ENCODE data around the gene KCNH3.

Gene KCNH3

DNA sequence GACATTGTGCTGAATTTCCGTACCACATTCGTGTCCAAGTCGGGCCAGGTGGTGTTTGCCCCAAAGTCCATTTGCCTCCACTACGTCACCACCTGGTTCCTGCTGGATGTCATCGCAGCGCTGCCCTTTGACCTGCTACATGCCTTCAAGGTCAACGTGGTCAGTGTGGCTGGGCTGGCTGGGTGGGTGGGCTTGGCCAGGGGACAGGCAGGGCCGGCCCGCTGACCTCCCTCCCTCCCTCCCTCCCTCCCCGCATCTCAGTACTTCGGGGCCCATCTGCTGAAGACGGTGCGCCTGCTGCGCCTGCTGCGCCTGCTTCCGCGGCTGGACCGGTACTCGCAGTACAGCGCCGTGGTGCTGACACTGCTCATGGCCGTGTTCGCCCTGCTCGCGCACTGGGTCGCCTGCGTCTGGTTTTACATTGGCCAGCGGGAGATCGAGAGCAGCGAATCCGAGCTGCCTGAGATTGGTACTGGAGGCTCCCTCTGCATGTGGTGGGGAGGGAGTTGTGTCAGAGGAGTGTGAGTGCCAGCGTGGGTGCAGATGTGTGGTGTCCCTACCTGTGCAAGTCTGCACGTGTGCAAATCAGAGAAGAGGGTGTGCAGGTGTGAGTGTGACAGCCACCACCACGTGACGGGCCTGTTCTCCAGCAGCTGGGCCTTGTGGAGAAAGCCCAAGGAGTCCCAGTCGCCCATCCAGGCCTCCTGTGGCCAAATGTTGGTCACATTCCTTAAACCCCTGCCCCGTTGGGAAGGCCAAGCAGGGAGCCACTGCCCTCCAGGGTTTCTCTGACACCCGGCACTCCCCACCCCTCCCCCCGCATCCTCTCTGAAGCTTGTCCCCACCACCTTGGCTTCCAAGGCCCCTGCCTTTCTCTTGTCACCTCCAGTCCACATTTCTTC lies 5.3 kb downstream of the KCNH3 start:
- no peak for DNase-seq (ENCODE audit: low read depth)

DNA sequence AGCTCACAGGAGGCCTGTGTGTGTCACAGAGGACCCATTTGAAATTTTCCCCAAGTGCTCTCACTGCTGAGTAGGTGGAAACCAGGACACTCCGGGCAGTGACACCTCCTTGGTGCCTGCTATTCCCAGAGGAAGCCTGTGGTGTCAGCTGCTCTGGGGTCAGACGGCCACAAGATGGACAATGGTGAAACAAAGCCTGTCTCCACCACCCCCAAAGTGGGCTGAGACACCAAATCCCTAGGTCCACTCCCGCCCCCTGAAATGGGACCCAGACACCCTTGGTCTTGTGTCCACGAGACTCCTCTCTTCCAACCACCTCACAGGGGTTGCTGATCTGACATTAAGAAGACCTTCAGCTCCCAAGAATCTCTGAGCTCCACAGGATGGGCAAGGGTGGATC lies 7.0 kb downstream of the KCNH3 start:
- DNase-seq (ENCODE audit: low read depth), result no peak

DNA sequence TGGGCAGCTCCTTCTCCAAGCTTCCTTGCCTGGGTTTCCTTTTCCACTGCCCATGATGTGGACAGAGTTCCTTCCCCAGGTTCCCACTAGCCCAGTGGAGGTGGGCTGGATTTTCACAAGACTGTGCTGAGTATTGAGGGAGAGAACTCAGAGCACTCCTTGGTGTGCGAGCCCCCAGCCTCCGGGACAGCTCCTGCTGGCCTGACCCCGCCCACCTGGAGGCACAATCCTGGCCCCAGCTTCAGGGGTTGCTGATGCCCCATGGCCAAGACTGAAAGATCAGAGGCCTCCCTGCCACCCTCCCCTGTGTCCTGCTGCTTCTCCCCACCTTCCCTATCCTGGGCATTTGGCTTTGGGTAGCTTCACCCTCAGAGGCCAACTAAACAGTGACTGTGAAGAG lies 7.7 kb downstream of the KCNH3 start:
- DNase-seq (ENCODE audit: low read depth), result no peak

DNA sequence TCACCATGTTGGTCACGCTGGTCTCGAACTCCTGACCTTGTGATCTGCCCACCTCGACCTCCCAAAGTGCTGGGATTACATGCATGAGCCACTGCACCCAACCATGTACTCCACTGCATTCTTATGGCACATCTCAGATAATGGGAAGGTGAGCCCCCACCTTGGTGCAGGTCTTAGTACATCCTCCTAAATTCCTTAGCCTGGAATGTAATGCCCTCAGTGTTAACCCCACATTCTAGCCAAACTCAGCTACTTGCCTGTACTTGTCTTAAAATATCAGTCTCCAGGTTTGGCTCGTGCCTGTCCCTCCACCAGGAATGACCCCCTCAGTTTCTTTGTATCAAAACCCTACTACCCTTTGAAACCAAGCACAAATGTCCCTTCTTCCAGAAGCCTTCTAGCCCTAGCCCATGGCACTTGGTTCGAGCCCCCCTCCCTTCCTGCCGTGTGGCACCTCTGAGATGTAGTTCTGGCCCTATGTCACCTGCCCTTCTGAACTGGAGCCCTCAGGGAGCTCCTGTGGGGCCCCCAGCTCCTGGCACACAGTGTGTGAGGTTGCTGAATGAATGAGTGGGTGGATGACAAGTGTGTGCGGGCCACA lies 8.4 kb downstream of the KCNH3 start:
- DNase-seq (ENCODE audit: low read depth), result no peak

DNA sequence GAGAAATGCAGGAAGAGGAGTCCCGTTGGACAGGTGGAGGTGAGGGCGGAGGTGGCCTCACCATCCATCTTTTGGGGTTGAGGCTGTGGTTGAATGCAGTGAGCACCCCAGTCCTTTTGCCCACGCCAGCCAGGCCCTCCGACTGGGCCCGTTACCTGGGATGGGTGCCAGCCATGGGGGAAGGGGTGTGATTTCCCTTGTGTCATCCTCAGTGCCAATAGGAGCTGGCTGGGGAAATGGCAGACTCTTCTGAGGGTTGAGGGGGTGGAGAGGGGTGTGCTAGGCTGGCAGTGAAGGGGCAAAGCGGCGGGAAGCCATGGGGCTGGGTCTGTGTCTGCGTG lies 9.6 kb downstream of the KCNH3 start:
- no peak for DNase-seq (ENCODE audit: low read depth)

DNA sequence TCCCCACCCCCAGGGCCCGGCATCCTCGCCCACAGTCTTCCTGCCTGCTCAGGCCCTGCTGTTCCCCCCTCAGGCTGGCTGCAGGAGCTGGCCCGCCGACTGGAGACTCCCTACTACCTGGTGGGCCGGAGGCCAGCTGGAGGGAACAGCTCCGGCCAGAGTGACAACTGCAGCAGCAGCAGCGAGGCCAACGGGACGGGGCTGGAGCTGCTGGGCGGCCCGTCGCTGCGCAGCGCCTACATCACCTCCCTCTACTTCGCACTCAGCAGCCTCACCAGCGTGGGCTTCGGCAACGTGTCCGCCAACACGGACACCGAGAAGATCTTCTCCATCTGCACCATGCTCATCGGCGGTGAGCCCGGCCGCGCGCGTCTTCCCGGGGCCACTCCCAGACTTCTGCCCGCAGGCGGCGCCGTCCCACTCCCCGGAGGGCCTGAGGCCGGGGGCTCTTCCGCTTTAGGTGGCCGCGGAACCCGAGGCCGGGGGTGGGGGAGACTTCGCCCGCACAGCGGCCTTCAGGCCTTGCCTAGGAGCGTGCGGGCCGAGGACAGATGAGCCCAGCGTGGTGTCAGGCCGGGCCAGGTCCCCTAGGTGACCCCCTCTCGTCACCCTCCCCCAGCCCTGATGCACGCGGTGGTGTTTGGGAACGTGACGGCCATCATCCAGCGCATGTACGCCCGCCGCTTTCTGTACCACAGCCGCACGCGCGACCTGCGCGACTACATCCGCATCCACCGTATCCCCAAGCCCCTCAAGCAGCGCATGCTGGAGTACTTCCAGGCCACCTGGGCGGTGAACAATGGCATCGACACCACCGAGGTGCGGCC lies 10.2 kb downstream of the KCNH3 start:
- no peak for DNase-seq (ENCODE audit: low read depth)

DNA sequence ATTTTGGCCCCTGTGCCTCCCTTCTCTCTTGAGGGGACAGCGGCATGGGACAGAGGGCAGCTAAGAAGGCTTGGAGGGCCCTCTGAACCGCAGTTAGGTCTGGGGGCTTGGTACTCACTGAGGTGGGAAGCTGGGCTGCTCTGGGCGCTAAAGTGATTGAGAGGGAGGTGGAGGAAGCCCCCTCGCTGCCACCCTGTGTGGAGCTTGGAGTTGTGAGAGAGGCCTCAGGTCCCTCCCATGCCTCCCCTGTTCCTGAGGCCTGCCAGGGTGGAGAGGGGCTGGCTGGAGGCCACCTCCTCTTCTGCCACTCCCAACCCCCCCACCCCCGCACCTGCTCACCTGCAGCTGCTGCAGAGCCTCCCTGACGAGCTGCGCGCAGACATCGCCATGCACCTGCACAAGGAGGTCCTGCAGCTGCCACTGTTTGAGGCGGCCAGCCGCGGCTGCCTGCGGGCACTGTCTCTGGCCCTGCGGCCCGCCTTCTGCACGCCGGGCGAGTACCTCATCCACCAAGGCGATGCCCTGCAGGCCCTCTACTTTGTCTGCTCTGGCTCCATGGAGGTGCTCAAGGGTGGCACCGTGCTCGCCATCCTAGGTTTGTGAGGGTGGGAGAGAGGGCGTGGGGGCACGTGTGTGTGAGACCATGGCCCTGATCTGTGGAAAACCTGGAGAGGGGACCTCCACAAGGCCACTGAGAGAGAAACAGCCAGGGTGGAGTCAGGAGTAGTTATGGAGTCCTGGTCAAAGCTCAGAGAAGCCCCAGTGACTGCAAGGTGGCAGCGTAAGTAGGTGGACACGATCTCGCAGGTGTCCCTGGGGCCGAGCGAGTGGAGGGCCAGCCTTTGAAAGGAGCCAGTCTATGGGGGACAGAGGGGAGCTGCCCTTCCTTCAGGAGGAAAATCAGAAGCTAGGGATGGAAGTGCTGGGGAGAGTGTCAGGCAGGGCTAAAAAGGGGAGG lies 11.2 kb downstream of the KCNH3 start:
- no peak for DNase-seq (ENCODE audit: low read depth)

DNA sequence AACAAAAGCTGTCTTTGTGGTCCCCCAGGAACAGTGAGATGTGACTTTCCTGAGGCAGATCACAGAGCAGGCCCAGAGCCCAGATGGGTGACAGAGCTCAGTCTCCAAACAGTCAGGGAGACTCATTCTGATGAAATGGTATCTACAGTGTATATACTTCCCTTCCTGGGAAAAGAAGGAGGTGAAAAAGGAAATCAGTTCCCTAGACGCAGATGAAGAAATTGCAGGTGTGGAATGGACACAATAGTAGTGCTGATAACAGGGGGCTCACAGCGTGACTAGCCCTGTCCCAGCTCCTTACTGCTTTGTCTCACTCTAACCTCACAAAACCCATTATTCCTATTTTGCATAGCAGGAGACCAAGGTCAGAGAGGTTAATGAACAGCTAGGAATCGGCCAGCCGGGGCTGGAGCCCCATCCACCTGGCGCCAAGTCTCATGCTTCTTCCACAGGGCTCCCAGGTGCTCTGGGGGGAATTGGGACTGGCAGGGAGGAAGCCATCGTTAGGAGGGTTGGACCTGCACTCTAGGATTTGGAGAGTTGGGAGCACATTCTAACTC lies 11.9 kb downstream of the KCNH3 start:
- no peak for DNase-seq (ENCODE audit: low read depth)

DNA sequence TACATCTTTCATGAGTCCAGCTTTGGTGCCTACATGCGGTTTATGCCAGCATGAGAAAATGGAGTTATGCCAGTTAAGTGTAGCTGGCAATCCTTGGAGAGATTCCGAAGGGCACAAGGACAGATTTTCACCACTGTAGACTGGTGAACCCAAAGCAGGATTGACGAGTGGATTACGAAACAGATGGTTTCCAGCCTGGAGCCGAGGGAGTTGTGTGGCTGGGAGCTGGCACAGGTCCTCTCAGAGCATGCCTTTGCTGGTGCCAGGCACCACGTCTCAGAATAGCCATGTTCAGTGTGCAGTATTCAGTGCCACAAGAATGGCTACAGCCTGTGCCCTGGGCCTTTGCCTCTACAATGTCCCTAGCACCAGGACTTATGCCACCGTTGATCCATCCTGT lies 13.2 kb downstream of the KCNH3 start:
- no peak for DNase-seq (ENCODE audit: low read depth)

DNA sequence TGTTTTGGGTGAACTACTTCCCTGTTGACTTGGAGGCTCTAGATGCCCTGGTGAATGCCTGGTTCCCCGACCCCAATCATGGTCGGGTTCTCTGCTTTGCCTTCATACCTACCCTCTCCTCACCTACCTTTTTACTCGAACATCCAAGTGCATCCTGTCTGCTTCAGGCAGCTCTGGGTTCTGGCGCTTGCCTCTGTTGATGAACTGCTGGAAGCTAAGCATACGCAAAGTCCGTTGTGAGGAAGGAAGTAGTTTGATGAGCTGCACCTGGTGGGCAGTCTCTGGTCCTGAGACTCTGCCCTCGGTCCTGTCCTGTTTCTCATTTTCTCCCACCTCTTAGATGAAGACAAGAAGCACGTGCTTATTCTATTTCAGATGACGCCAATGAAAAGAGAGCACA lies 13.6 kb downstream of the KCNH3 start:
- no peak for DNase-seq (ENCODE audit: low read depth)

DNA sequence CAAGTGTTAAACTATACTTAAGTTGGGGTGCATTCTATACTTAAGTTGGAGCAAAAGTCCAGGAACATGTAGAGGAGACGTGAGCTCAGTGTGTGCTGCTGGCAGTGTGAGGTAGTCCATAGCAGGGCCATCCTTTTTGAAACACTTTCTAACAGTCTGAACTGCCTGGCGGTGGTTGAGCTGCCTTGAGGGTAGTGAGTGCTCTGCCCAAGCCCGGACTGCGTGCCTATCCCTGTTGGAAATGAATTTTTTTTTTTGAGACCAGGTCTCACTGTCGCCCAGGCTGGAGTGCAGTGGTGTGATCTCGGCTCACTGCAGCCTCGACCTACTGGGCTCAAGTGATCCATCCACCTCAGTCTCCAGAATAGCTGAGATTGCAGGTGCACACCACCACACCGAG lies 14.1 kb downstream of the KCNH3 start:
- no peak for DNase-seq (ENCODE audit: low read depth)

DNA sequence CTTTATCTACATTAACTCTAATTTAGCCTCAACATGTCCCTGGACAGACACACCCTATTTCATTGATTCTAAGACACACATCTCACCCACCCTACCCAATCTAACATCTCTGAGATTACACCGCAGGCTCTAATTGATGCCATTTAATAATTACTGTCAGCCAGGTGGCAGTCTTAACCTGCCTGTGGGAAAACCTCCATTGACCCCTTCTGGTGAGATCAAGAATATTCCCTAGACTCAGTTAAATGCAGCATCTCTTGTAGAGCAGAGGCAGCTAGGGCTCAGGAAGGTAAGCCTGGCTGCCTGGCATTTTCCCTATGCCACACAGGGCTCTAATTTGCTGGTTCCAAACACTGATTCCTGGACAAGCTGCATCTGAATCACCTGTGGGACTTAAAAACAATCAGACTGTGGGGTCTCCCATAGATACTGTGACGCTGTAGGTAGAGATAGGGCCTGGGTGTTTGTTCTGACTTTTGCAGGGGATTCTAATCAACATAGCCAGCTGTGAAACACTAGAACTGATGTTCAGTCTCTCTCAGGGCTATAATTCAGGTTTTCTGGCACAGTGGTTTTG lies 14.8 kb downstream of the KCNH3 start:
- no peak for DNase-seq (ENCODE audit: low read depth)

DNA sequence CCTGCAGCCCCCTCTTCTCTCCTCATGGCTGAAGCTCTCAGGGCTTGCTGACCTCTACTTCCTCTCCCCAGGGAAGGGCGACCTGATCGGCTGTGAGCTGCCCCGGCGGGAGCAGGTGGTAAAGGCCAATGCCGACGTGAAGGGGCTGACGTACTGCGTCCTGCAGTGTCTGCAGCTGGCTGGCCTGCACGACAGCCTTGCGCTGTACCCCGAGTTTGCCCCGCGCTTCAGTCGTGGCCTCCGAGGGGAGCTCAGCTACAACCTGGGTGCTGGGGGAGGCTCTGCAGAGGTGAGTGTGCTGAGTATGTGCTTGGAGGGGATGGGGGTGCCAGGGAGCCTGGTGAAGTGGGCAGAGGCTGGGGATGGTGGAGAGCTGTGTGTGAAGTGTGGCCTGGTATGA lies 15.4 kb downstream of the KCNH3 start:
- DNase-seq (ENCODE audit: low read depth), result no peak

DNA sequence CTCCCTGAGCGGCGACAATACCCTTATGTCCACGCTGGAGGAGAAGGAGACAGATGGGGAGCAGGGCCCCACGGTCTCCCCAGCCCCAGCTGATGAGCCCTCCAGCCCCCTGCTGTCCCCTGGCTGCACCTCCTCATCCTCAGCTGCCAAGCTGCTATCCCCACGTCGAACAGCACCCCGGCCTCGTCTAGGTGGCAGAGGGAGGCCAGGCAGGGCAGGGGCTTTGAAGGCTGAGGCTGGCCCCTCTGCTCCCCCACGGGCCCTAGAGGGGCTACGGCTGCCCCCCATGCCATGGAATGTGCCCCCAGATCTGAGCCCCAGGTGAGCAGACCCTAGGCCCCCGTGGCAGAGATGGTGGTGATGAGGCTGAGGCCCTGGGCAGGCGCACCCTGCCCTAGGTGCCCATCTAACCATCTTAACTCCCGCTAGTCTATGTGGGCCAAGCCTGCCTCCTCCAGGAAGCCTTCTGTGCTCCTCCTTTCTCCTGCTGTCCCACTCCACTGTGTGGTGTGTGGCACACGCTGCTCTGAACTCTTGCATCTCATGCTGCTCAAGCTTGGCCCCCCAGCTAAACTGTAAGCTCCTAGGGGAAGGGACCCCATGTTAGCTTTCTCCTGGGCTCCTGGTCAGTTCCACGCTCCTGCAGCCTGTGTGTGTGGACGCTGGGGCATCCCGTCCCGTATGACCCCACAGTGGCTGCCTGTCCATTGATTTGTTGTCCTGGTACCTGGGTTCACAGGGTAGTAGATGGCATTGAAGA lies 17.0 kb downstream of the KCNH3 start:
- DNase-seq (ENCODE audit: low read depth), result no peak

DNA sequence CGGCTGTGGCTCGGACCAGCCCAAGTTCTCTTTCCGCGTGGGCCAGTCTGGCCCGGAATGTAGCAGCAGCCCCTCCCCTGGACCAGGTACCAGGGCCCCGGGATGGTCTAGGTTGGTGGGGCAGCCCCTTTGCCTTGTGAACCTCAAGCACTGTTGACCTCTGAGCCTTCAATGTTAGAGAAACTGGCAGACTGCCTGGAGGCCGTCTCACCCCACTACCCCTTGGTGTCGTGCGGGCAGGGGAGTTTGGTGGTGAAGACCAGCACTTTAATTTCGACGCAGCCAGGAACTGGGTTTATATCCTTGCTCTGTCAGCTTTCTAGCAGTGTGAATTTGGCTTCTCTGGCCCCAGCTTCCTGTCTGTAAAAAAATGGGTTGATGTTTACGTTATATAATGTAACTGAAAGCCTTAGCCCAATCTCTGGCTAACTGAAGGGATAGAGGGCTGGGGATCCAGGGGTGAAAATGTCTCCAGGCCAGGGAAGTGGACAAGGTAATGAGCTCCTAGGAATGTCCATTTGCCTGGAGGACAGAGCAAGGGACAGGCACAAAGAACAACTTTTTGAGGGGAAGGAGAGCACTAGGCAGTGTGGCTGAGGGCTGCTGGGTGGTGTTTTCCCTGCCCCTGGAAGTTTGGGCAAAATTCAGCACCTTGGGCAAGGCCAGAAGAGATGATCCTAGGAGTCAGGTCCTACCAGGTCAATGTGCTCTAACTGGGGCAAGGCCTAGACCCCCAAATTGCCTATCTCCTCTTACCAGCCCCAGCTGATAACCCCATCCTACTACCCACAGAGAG lies 17.8 kb downstream of the KCNH3 start:
- no peak for DNase-seq (ENCODE audit: low read depth)

DNA sequence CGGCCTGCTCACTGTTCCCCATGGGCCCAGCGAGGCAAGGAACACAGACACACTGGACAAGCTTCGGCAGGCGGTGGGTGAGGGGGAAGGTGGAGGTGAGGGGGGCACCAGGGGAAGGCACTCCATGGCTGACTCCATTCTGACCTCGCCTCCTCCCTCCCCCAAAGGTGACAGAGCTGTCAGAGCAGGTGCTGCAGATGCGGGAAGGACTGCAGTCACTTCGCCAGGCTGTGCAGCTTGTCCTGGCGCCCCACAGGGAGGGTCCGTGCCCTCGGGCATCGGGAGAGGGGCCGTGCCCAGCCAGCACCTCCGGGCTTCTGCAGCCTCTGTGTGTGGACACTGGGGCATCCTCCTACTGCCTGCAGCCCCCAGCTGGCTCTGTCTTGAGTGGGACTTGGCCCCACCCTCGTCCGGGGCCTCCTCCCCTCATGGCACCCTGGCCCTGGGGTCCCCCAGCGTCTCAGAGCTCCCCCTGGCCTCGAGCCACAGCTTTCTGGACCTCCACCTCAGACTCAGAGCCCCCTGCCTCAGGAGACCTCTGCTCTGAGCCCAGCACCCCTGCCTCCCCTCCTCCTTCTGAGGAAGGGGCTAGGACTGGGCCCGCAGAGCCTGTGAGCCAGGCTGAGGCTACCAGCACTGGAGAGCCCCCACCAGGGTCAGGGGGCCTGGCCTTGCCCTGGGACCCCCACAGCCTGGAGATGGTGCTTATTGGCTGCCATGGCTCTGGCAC lies 18.5 kb downstream of the KCNH3 start:
- DNase-seq (ENCODE audit: low read depth), result no peak

DNA sequence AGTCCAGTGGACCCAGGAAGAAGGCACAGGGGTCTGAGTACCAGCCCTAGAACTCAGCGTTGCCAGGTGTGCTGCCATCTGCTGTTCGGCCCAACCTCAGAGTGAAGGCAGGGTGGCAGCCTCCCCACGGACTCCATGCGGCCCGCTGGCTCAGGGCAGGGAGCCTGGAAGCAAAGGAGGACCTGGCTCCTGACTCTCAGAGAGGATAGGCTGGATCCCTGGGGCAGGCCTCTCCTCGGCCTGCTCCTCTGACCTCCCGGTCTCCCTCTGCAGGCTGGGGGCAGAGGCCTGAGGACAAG lies 19.0 kb downstream of the KCNH3 start:
- no peak for DNase-seq (ENCODE audit: low read depth)

DNA sequence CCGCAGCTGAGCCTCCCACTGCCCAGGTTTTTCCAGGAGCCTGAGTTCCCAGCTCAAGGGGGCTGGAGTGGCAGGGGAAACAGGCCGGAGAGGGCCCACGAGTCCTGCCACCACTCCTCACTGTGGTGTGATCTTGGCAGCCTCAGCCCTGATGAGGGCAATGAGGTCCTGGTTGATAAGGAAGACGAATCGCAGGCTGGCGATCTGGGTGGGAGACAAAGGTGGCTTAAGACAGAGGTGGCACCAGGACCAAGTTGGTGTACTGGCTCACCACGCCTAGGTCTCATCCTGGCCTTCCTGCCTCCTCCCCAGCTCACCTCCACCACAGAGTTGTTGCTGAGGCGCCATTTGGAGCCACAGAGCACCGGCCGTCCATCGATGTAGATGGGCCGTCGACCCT lies 19.7 kb downstream of the KCNH3 start:
- DNase-seq (ENCODE audit: low read depth), result no peak

DNA sequence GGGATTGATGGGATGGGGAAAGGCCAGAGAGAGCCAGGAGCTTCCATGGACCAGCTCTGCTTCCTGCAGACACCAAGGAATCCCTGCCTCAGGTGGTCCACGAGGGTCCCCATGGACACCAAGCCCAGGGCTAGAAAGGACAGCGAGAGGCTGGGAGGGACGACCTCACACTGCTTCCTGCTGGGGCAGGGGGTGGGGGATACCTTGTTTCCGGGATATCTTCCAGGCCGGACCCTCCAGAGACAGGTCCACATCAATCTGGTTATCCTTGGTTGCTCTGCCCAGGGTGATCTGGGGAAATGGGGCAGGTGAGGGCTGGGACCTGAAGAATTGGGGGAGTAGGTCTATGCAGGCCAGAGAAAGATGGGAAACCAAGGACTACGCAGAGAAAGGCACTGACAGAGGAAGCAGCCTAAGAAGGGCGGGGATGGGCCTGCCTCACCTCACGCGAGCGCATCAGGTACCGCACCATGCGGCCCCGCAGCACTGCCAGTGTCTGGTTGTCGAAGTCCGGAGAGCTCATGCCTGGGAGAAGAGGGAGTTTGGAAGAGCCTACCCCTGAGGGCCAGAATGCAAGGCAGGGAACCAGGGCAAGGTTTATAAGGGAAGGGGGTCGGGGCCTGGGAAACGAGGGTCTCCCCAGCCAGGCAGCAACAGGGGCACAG lies 20.3 kb downstream of the KCNH3 start:
- no peak for DNase-seq (ENCODE audit: low read depth)
